Karpas-422 (cell line): ENCODE data around the gene OTUB1. TPM values are rescaled to one million over a fixed set of nuclear protein-coding genes. Genes with fewer than 3 reads are reported as not detected.

Experiments used
- DNase-seq: peaks from one replicate; pipeline ENCODE4 v3.0.0-alpha.2; 2015
- H2AFZ ChIP-seq: fragments of 200-600 bp; sonication (generic); 2 replicates; pipeline ENCODE4 v1.6.1; 2014; ENCODE audit warnings: antibody characterized with exemption, low read length, mixed read lengths
- H3K27ac ChIP-seq: fragments of 200-600 bp; sonication (generic); 2 replicates; pipeline ENCODE4 v1.5.1; 2014; ENCODE audit warnings: mild to moderate bottlenecking, low read length, moderate library complexity
- H3K27me3 ChIP-seq: fragments of 200-600 bp; sonication (generic); 2 replicates; pipeline ENCODE4 v1.6.1; 2014; ENCODE audit warnings: low read length, mixed read lengths
- H3K36me3 ChIP-seq: fragments of 200-600 bp; sonication (generic); 2 replicates; pipeline ENCODE4 v1.6.1; 2014; ENCODE audit warnings: low read length, mixed read lengths; ENCODE audit not compliant: insufficient read depth
- H3K4me1 ChIP-seq: fragments of 200-600 bp; sonication (generic); 2 replicates; pipeline ENCODE4 v1.6.1; 2014; ENCODE audit warnings: mild to moderate bottlenecking, low read length, mixed read lengths
- H3K4me2 ChIP-seq: fragments of 200-600 bp; sonication (generic); 2 replicates; pipeline ENCODE4 v1.6.1; 2014; ENCODE audit warnings: low read length, low read depth, mild to moderate bottlenecking; ENCODE audit not compliant: poor library complexity, severe bottlenecking
- H3K4me3 ChIP-seq: fragments of 200-600 bp; sonication (generic); 2 replicates; pipeline ENCODE4 v1.5.1; 2014; ENCODE audit warnings: mild to moderate bottlenecking, antibody characterized with exemption, low read length, mixed read lengths
- H3K79me2 ChIP-seq: fragments of 200-600 bp; sonication (generic); 2 replicates; pipeline ENCODE4 v1.6.1; 2014; ENCODE audit warnings: mild to moderate bottlenecking, low read length, mixed read lengths
- H3K9ac ChIP-seq: fragments of 200-600 bp; sonication (generic); 2 replicates; pipeline ENCODE4 v1.6.0; 2014; ENCODE audit warnings: low read length
- H3K9me2 ChIP-seq: fragments of 200-600 bp; sonication (generic), shearing (Covaris generic); replicated peaks from 2 replicates; pipeline ENCODE4 v1.6.0; 2014; ENCODE audit warnings: mild to moderate bottlenecking, low read length, moderate library complexity; ENCODE audit not compliant: insufficient read depth
- H3K9me3 ChIP-seq: fragments of 300-700, 200-600 bp; sonication (generic); 2 replicates; pipeline ENCODE4 v1.6.1; 2014; ENCODE audit warnings: low read length, mixed read lengths
- H4K20me1 ChIP-seq: fragments of 200-600 bp; sonication (generic); 2 replicates; pipeline ENCODE4 v1.6.1; 2014; ENCODE audit warnings: mild to moderate bottlenecking, antibody characterized with exemption, low read length, low read depth; ENCODE audit not compliant: insufficient read depth
- total RNA-seq: library from RNA; depleted of rRNA; stranded (reverse); fragments of >200 nt; shearing (Covaris generic); gene quantifications from 2 replicates; pipeline ENCODE4 v1.2.3, GENCODE V29; 2014; ENCODE audit warnings: low replicate concordance

Gene OTUB1
- total RNA-seq, 1 experiment from 2014 or later, result 41.6 TPM

- H3K27ac ChIP-seq, result no peak overlapping the region
- H3K4me1 ChIP-seq, result peaks cover 11% of the 10 kb centered on the region
- H3K9ac ChIP-seq, result no peak overlapping the region
- no peaks in the 10 kb centered on the region for H3K9me3 ChIP-seq
- no peak overlapping the region for H3K4me2 ChIP-seq
- H3K27me3 ChIP-seq, result no peaks in the 10 kb centered on the region
- no peak for DNase-seq
- H3K9me2 ChIP-seq, result no peaks in the 10 kb centered on the region
- no peak overlapping the region for H3K4me3 ChIP-seq
- no peak overlapping the region for H2AFZ ChIP-seq
- H3K36me3 ChIP-seq, result peaks cover 7% of the 10 kb centered on the region; the same call in 1 of the 2 replicates
- peaks cover 34% of the 10 kb centered on the region for H3K79me2 ChIP-seq
- H4K20me1 ChIP-seq, result peaks cover 22% of the 10 kb centered on the region
These were observed 5.3 kb downstream of the OTUB1 start for GRCh38 chr11:63991558-63991957.

GRCh38 chr11:63993100-63993499, 6.9 kb downstream of the OTUB1 start:
- Histone ChIP-seq H3K27ac (no peak overlapping the region), H3K36me3 (peaks cover 10% of the 10 kb centered on the region; the same call in 1 of the 2 replicates), H2AFZ (no peak overlapping the region), H3K4me3 (no peak overlapping the region), H3K4me2 (no peak overlapping the region), H3K9ac (no peak overlapping the region), H3K9me2 (no peaks in the 10 kb centered on the region), H3K79me2 (peaks cover 18% of the 10 kb centered on the region), H3K4me1 (no peaks in the 10 kb centered on the region; the same call in 1 of the 2 replicates), H3K27me3 (no peaks in the 10 kb centered on the region), H4K20me1 (peaks cover 7% of the 10 kb centered on the region), H3K9me3 (no peaks in the 10 kb centered on the region)
- no peak for DNase-seq

GRCh38 chr11:63993993-63994392, 7.8 kb downstream of the OTUB1 start:
- Histone ChIP-seq H3K4me2 (no peak overlapping the region), H3K9ac (no peak overlapping the region), H3K4me1 (no peaks in the 10 kb centered on the region), H3K4me3 (no peak overlapping the region), H4K20me1 (no peaks in the 10 kb centered on the region), H3K79me2 (peaks cover 12% of the 10 kb centered on the region), H3K27ac (no peak overlapping the region), H3K9me2 (no peaks in the 10 kb centered on the region), H3K27me3 (no peaks in the 10 kb centered on the region), H2AFZ (no peak overlapping the region), H3K36me3 (0 out of 2 replicates have a peak, but pooled peaks cover 3% of the 10 kb centered on the region), H3K9me3 (no peaks in the 10 kb centered on the region)
- DNase-seq, result no peak

- Histone ChIP-seq H4K20me1 (no peaks in the 10 kb centered on the region; the same call in 1 of the 2 replicates), H3K36me3 (peaks cover 3% of the 10 kb centered on the region; the same call in 1 of the 2 replicates)
These were observed 10.3 kb downstream of the OTUB1 start for GRCh38 chr11:63996512-63996911.

GRCh38 chr11:63997104-63997700, 11.0 kb downstream of the OTUB1 start:
- Histone ChIP-seq H3K36me3 (peaks cover 3% of the 10 kb centered on the region; the same call in 1 of the 2 replicates), H3K9ac (no peak overlapping the region), H3K4me2 (no peak overlapping the region), H3K79me2 (peaks cover 3% of the 10 kb centered on the region; the same call in 1 of the 2 replicates), H2AFZ (no peak overlapping the region), H3K9me2 (no peaks in the 10 kb centered on the region), H3K4me1 (no peaks in the 10 kb centered on the region), H3K9me3 (no peaks in the 10 kb centered on the region), H4K20me1 (peaks cover 5% of the 10 kb centered on the region; the same call in 1 of the 2 replicates), H3K27ac (no peak overlapping the region), H3K27me3 (no peaks in the 10 kb centered on the region), H3K4me3 (no peak overlapping the region)
- DNase-seq, result no peak

More at GRCh38 chr11:63996512-63996911, 10.3 kb downstream of the OTUB1 start:
- Histone ChIP-seq H3K9ac (no peak overlapping the region), H3K4me1 (no peaks in the 10 kb centered on the region), H3K4me2 (no peak overlapping the region), H3K79me2 (peaks cover 3% of the 10 kb centered on the region; the same call in 1 of the 2 replicates), H3K4me3 (no peak overlapping the region), H3K9me2 (no peaks in the 10 kb centered on the region), H3K27ac (no peak overlapping the region), H2AFZ (no peak overlapping the region), H3K27me3 (no peaks in the 10 kb centered on the region), H3K9me3 (no peaks in the 10 kb centered on the region)
- no peak for DNase-seq

- H3K36me3 ChIP-seq, result peaks cover 3% of the 10 kb centered on the region; the same call in 1 of the 2 replicates
- H3K27ac ChIP-seq, result no peak overlapping the region
- H2AFZ ChIP-seq, result no peak overlapping the region
- H4K20me1 ChIP-seq, result peaks cover 6% of the 10 kb centered on the region; the same call in 1 of the 2 replicates
- no peak overlapping the region for H3K9ac ChIP-seq
- H3K27me3 ChIP-seq, result no peaks in the 10 kb centered on the region
- DNase-seq, result no peak
- no peak overlapping the region for H3K4me2 ChIP-seq
- peaks cover 3% of the 10 kb centered on the region; the same call in 1 of the 2 replicates for H3K79me2 ChIP-seq
- no peak overlapping the region for H3K4me3 ChIP-seq
- H3K4me1 ChIP-seq, result no peaks in the 10 kb centered on the region
- no peaks in the 10 kb centered on the region for H3K9me2 ChIP-seq
- no peaks in the 10 kb centered on the region for H3K9me3 ChIP-seq
These were observed 11.6 kb downstream of the OTUB1 start for GRCh38 chr11:63997801-63998337.

GRCh38 chr11:63998558-63999348, 12.5 kb downstream of the OTUB1 start:
- Histone ChIP-seq H3K9ac (no peak overlapping the region), H3K4me1 (no peaks in the 10 kb centered on the region), H3K36me3 (peaks cover 3% of the 10 kb centered on the region; the same call in 1 of the 2 replicates), H3K27ac (no peak overlapping the region), H3K4me3 (no peak overlapping the region), H3K27me3 (no peaks in the 10 kb centered on the region), H4K20me1 (peaks cover 6% of the 10 kb centered on the region; the same call in 1 of the 2 replicates), H3K79me2 (no peaks in the 10 kb centered on the region), H2AFZ (no peak overlapping the region), H3K9me2 (no peaks in the 10 kb centered on the region), H3K9me3 (no peaks in the 10 kb centered on the region), H3K4me2 (no peak overlapping the region)
- no peak for DNase-seq
